Neural cell (in vitro differentiated cells): ENCODE data around the gene LMF2. TPM values are rescaled to one million over a fixed set of nuclear protein-coding genes. Genes with fewer than 3 reads are reported as not detected.

Source experiments
- H2AFZ ChIP-seq: fragments of 200-600, 300-800 bp; sonication (generic), shearing (Covaris generic); 2 replicates; pipeline ENCODE4 v1.6.0; 2014; ENCODE audit warnings: low read depth, mild to moderate bottlenecking, antibody characterized with exemption, low read length, moderate library complexity
- H3F3A ChIP-seq: fragments of 200-600 bp; shearing (Covaris generic); 2 replicates; pipeline ENCODE4 v1.6.1; 2016; ENCODE audit warnings: mild to moderate bottlenecking, moderate library complexity, mixed read lengths, antibody characterized with exemption, low read length; ENCODE audit not compliant: insufficient read depth, poor library complexity, severe bottlenecking
- H3K27ac ChIP-seq: fragments of 200-600, 300-800 bp; sonication (generic), shearing (Covaris generic); 2 replicates; pipeline ENCODE4 v1.5.1; 2014; ENCODE audit warnings: mild to moderate bottlenecking, low read length, moderate library complexity
- H3K27me3 ChIP-seq: fragments of 300-800, 200-600 bp; sonication (generic), shearing (Covaris generic); 2 replicates; pipeline ENCODE4 v1.6.0; 2014; ENCODE audit warnings: mild to moderate bottlenecking, low read depth, low read length, moderate library complexity; ENCODE audit not compliant: insufficient read depth
- H3K36me3 ChIP-seq: fragments of 300-800, 200-600 bp; sonication (generic), shearing (Covaris generic); 2 replicates; pipeline ENCODE4 v1.5.1; 2014; ENCODE audit warnings: mild to moderate bottlenecking, antibody characterized with exemption, low read length, moderate library complexity; ENCODE audit not compliant: insufficient read depth
- H3K4me2 ChIP-seq: fragments of 300-800, 200-600 bp; sonication (generic), shearing (Covaris generic); 2 replicates; pipeline ENCODE4 v1.6.0; 2014; ENCODE audit warnings: mild to moderate bottlenecking, low read length
- H3K4me3 ChIP-seq: fragments of 300-800, 200-600 bp; sonication (generic), shearing (Covaris generic); 2 replicates; pipeline ENCODE4 v1.5.1; 2014; ENCODE audit warnings: mild to moderate bottlenecking, low read length, moderate library complexity
- H3K79me2 ChIP-seq: fragments of 200-600 bp; shearing (Covaris generic); replicated peaks from 2 replicates; pipeline ENCODE4 v1.6.0; 2014; ENCODE audit warnings: mild to moderate bottlenecking, low read length, moderate library complexity; ENCODE audit not compliant: insufficient read depth
- H3K9ac ChIP-seq: fragments of 300-800, 200-600 bp; sonication (generic), shearing (Covaris generic); 2 replicates; pipeline ENCODE4 v1.6.1; 2016; ENCODE audit warnings: mild to moderate bottlenecking, low read length, mixed read lengths
- H3K9me2 ChIP-seq: fragments of 200-600 bp; shearing (Covaris generic); 2 replicates; pipeline ENCODE4 v1.6.1; 2016; ENCODE audit warnings: mild to moderate bottlenecking, low read length, mixed read lengths; ENCODE audit not compliant: insufficient read depth
- H3K9me3 ChIP-seq: fragments of 200-600, 300-800 bp; sonication (generic), shearing (Covaris generic); 2 replicates; pipeline ENCODE4 v1.6.1; 2016; ENCODE audit warnings: mild to moderate bottlenecking, mixed run types, low read length, moderate library complexity, mixed read lengths
- H4K20me1 ChIP-seq: fragments of 200-600 bp; shearing (Covaris generic); 2 replicates; pipeline ENCODE4 v1.6.1; 2016; ENCODE audit warnings: mild to moderate bottlenecking, mixed run types; ENCODE audit not compliant: insufficient read depth
- EP300 ChIP-seq: fragments of 450-650 bp; conservative IDR thresholded peaks from 2 replicates; pipeline ENCODE4 v1.6.1; 2014; ENCODE audit warnings: antibody characterized with exemption, mild to moderate bottlenecking, moderate library complexity; ENCODE audit not compliant: poor library complexity, severe bottlenecking
- EZH2 ChIP-seq: fragments of 200-600, 300-800 bp; shearing (Covaris generic), sonication (generic); IDR thresholded peaks from 2 replicates; pipeline ENCODE4 v1.6.1; 2014; ENCODE audit warnings: antibody characterized with exemption, low read length, borderline replicate concordance, mild to moderate bottlenecking; ENCODE audit not compliant: insufficient read depth, poor library complexity, severe bottlenecking
- MXI1 ChIP-seq: fragments of 450-650 bp; conservative IDR thresholded peaks from 2 replicates; pipeline ENCODE4 v1.6.1; 2014; ENCODE audit warnings: antibody characterized with exemption, mild to moderate bottlenecking; ENCODE audit not compliant: poor library complexity, severe bottlenecking
- POLR2AphosphoS5 ChIP-seq: IDR thresholded peaks from 2 replicates; pipeline ENCODE4 v1.6.1; 2012
- RAD21 ChIP-seq: fragments of 450-650 bp; conservative IDR thresholded peaks from 2 replicates; pipeline ENCODE4 v1.6.1; 2014; ENCODE audit warnings: antibody characterized with exemption, mild to moderate bottlenecking, moderate library complexity
- SMC3 ChIP-seq: fragments of 450-650 bp; conservative IDR thresholded peaks from 2 replicates; pipeline ENCODE4 v1.6.1; 2014; ENCODE audit warnings: antibody characterized with exemption, mild to moderate bottlenecking, moderate library complexity; ENCODE audit not compliant: poor library complexity
- TAF1 ChIP-seq: IDR thresholded peaks from 2 replicates; pipeline ENCODE4 v1.6.1; 2012; ENCODE audit warnings: low read depth
- polyA plus RNA-seq: library from polyadenylated mRNA; depleted of rRNA; stranded (reverse); fragments of >200 nt; gene quantifications from 2 replicates; pipeline ENCODE4 v1.2.3, GENCODE V29; 2014
- TF ChIP-seq, protein P1 (sequence below): IDR thresholded peaks from 2 replicates; pipeline ENCODE4 v1.6.1; 2012; ENCODE audit warnings: borderline replicate concordance
- TF ChIP-seq, protein P2 (sequence below): fragments of 450-650 bp; IDR thresholded peaks from 2 replicates; pipeline ENCODE4 v1.5.1; 2014; ENCODE audit warnings: antibody characterized with exemption, mild to moderate bottlenecking, moderate library complexity; ENCODE audit not compliant: poor library complexity, severe bottlenecking

The LMF2 gene
- polyA plus RNA-seq, 1 donor from 2014 or later = 76.5 TPM

DNA sequence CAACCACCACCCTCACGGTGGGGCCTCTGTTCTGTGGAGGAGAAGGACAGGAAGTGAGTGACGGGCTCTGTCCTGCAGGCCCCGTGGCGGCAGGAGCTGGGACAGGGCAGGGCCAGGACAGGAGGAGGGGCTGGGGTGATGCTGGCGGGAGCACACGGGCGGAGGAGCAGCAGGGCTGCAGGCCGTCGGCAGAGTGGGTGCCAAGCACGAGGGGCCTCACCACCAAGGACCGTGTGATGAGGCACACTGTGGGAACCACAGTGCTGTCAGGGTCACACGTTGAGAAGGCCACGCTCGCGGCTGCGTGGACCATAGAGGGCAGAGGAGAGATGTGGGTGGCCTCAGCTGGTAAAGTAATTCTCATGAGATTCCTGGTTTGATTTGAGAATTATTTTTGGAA lies 9.4 kb upstream of the LMF2 start:
- no peak overlapping the region for H3K27ac ChIP-seq
- no peaks in the 10 kb centered on the region for H3F3A ChIP-seq
- H3K4me2 ChIP-seq = no peak overlapping the region
- TF ChIP-seq, protein P1, sequence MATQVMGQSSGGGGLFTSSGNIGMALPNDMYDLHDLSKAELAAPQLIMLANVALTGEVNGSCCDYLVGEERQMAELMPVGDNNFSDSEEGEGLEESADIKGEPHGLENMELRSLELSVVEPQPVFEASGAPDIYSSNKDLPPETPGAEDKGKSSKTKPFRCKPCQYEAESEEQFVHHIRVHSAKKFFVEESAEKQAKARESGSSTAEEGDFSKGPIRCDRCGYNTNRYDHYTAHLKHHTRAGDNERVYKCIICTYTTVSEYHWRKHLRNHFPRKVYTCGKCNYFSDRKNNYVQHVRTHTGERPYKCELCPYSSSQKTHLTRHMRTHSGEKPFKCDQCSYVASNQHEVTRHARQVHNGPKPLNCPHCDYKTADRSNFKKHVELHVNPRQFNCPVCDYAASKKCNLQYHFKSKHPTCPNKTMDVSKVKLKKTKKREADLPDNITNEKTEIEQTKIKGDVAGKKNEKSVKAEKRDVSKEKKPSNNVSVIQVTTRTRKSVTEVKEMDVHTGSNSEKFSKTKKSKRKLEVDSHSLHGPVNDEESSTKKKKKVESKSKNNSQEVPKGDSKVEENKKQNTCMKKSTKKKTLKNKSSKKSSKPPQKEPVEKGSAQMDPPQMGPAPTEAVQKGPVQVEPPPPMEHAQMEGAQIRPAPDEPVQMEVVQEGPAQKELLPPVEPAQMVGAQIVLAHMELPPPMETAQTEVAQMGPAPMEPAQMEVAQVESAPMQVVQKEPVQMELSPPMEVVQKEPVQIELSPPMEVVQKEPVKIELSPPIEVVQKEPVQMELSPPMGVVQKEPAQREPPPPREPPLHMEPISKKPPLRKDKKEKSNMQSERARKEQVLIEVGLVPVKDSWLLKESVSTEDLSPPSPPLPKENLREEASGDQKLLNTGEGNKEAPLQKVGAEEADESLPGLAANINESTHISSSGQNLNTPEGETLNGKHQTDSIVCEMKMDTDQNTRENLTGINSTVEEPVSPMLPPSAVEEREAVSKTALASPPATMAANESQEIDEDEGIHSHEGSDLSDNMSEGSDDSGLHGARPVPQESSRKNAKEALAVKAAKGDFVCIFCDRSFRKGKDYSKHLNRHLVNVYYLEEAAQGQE = no peak
- TF ChIP-seq MXI1 = no peak
- TF ChIP-seq TAF1 = no peak
- no peak for TF ChIP-seq EP300
- no peak for TF ChIP-seq RAD21
- TF ChIP-seq, protein P2, sequence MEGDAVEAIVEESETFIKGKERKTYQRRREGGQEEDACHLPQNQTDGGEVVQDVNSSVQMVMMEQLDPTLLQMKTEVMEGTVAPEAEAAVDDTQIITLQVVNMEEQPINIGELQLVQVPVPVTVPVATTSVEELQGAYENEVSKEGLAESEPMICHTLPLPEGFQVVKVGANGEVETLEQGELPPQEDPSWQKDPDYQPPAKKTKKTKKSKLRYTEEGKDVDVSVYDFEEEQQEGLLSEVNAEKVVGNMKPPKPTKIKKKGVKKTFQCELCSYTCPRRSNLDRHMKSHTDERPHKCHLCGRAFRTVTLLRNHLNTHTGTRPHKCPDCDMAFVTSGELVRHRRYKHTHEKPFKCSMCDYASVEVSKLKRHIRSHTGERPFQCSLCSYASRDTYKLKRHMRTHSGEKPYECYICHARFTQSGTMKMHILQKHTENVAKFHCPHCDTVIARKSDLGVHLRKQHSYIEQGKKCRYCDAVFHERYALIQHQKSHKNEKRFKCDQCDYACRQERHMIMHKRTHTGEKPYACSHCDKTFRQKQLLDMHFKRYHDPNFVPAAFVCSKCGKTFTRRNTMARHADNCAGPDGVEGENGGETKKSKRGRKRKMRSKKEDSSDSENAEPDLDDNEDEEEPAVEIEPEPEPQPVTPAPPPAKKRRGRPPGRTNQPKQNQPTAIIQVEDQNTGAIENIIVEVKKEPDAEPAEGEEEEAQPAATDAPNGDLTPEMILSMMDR = no peak
- no peak for TF ChIP-seq POLR2AphosphoS5
- no peak for TF ChIP-seq SMC3
- no peak for TF ChIP-seq EZH2
- no peaks in the 10 kb centered on the region for H3K9me3 ChIP-seq
- H3K9me2 ChIP-seq = no peaks in the 10 kb centered on the region
- H3K27me3 ChIP-seq = no peaks in the 10 kb centered on the region
- no peak overlapping the region for H3K4me3 ChIP-seq
- H3K36me3 ChIP-seq = no peaks in the 10 kb centered on the region
- H3K79me2 ChIP-seq = peaks cover 7% of the 10 kb centered on the region
- H2AFZ ChIP-seq = no peak overlapping the region
- no peaks in the 10 kb centered on the region for H4K20me1 ChIP-seq
- H3K9ac ChIP-seq = no peak overlapping the region

DNA sequence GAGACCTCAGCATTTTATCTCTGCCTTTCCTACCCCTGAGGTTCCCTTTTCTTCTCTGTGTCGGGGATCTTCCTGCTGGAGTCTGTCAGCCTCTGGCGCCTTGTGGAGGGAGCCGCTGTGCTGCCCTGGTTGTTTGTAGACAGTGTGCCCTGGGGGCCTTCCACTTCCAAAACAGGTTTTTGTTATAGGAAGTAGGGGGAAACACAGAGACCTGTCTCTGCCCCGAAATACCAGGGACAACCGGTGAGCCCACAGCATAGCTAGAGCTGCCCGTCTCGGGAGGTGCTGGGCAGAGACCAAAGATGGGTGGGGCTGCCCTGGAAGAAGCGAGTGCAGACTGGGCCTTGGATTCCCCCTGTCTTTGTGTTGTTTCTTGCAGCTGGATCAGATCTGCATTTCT lies 8.6 kb upstream of the LMF2 start:
- no peak overlapping the region for H3K9ac ChIP-seq
- H3K27me3 ChIP-seq = no peaks in the 10 kb centered on the region
- H3K9me3 ChIP-seq = no peaks in the 10 kb centered on the region
- H3K36me3 ChIP-seq = no peaks in the 10 kb centered on the region
- no peak overlapping the region for H3K4me2 ChIP-seq
- no peaks in the 10 kb centered on the region for H3K9me2 ChIP-seq
- no peak overlapping the region for H3K27ac ChIP-seq
- H3K4me3 ChIP-seq = no peak overlapping the region
- H2AFZ ChIP-seq = no peak overlapping the region
- no peaks in the 10 kb centered on the region for H3F3A ChIP-seq
- TF ChIP-seq TAF1 (no peak), EZH2 (no peak), POLR2AphosphoS5 (no peak), MXI1 (no peak)
- TF ChIP-seq, protein P1 = no peak
- TF ChIP-seq, protein P2 = no peak
- H3K79me2 ChIP-seq = peaks cover 7% of the 10 kb centered on the region
- H4K20me1 ChIP-seq = no peaks in the 10 kb centered on the region
